ENCODE measurements around the gene NCBP3. TPM values are rescaled to one million over a fixed set of nuclear protein-coding genes. Genes with fewer than 3 reads are reported as not detected.

NCBP3 gene
- total and polyA plus RNA-seq, 2 of the 4 experiments (the other 2 are of a cell fraction): 10.8 to 13.5 TPM

- H4K91ac ChIP-seq (ENCODE audit: insufficient read depth, low read depth, low read length): no peak overlapping the region
- TF ChIP-seq RFX5 (IDR thresholded peaks at IDR 0.05; ENCODE audit: low read depth, low read length) (no peak), RCOR1 (IDR thresholded peaks at IDR 0.05; ENCODE audit: insufficient replicate concordance, low read length) (no peak), FOS (IDR thresholded peaks at IDR 0.05; ENCODE audit: low read depth, low read length) (no peak), CTCF (conservative IDR thresholded peaks at IDR 0.05; ENCODE audit: low read depth, low read length) (no peak), MAZ (IDR thresholded peaks at IDR 0.05; ENCODE audit: borderline replicate concordance, low read depth, low read length) (no peak), ELK1 (IDR thresholded peaks at IDR 0.05; ENCODE audit: borderline replicate concordance, low read depth, low read length) (no peak), POLR2A (IDR thresholded peaks at IDR 0.05; ENCODE audit: low read depth, low read length) (no peak), RAD21 (IDR thresholded peaks at IDR 0.05; ENCODE audit: low read length) (no peak), MXI1 (IDR thresholded peaks at IDR 0.05; ENCODE audit: borderline replicate concordance, low read depth, low read length) (no peak), SMC3 (IDR thresholded peaks at IDR 0.05; ENCODE audit: low read depth, low read length) (no peak), BHLHE40 (IDR thresholded peaks at IDR 0.05; ENCODE audit: low read depth, low read length) (no peak), CHD1 (IDR thresholded peaks at IDR 0.05; ENCODE audit: low read depth, low read length) (no peak), CEBPB (IDR thresholded peaks at IDR 0.05; ENCODE audit: low read depth, low read length) (no peak)
- H3K4me1 ChIP-seq (ENCODE audit: control insufficient read depth, insufficient read depth, low read length): peaks cover 12% of the 10 kb centered on the region
- no peak overlapping the region for H3K56ac ChIP-seq (ENCODE audit: extremely low read depth, insufficient read depth, low read length)
- POLR2A ChIA-PET (ENCODE audit: unreplicated experiment): no interaction called here
- ATAC-seq (ENCODE audit: low read depth) (peak; percentile 14), DNase-seq (no peak)
- H3K27ac ChIP-seq (ENCODE audit: insufficient read depth, low read length): no peak overlapping the region
- H3K4me3 ChIP-seq (ENCODE audit: insufficient read depth, low read depth, low read length): no peak overlapping the region
- H3K18ac ChIP-seq (ENCODE audit: low read depth, low read length): no peak overlapping the region
- no peaks in the 10 kb centered on the region for H3K79me1 ChIP-seq (ENCODE audit: low read depth in 1 of 2, low read length in 2 of 2)
- H3K23ac ChIP-seq (ENCODE audit: low read depth, low read length): no peak overlapping the region
- peak overlapping the region; percentile 78 for H2AK9ac ChIP-seq (replicated peaks; ENCODE audit: low read depth, low read length, poor library complexity)
- CTCF ChIA-PET: interaction anchor here (0.6 to 2.3 kb wide), 2 partner anchors 58 to 1343 kb away, joined by 3 to 5 read pairs; no protein-coding TSS in a partner anchor
- H2BK5ac ChIP-seq (ENCODE audit: low read depth, low read length, poor library complexity, severe bottlenecking): no peak overlapping the region
- in situ Hi-C loops (cut with MboI; ENCODE audit: low sequenced_read_pairs): no loop called here
- peak overlapping the region; percentile 77 for H2AFZ ChIP-seq (replicated peaks; ENCODE audit: low read length, poor library complexity)
- no peak overlapping the region for H2BK15ac ChIP-seq (ENCODE audit: low read depth, low read length)
- H3K36me3 ChIP-seq (ENCODE audit: control insufficient read depth, insufficient read depth, low read length): no peaks in the 10 kb centered on the region
- no peaks in the 10 kb centered on the region for H3K9me3 ChIP-seq (ENCODE audit: control insufficient read depth, insufficient read depth, low read length)
- H4K8ac ChIP-seq (ENCODE audit: low read depth in 2 of 2, low read length in 2 of 2): no peak overlapping the region
- H3K27me3 ChIP-seq (ENCODE audit: control insufficient read depth, insufficient read depth, low read length): no peaks in the 10 kb centered on the region
- no peak overlapping the region for H3K9ac ChIP-seq (ENCODE audit: low read depth, low read length)
- H3K14ac ChIP-seq (replicated peaks; ENCODE audit: low read depth, low read length): peak overlapping the region; percentile 75
- WGBS, 2 experiments (ENCODE audit: extremely low coverage in 2 of 2, insufficient read length in 1 of 2): 83% methylated on average over 21 of the region's 31 CpGs; no CpG with 5 or more reads in 1 of the 2 experiments
- H4K20me1 ChIP-seq (ENCODE audit: insufficient read depth, low read length): no peaks in the 10 kb centered on the region
- dilution Hi-C loops (cut with HindIII; ENCODE audit: low sequenced_read_pairs, unreplicated experiment): no loop called here
- H2BK120ac ChIP-seq (ENCODE audit: low read depth, low read length): no peak overlapping the region
- no peak overlapping the region for H2BK20ac ChIP-seq (ENCODE audit: low read depth, low read length)
- H3K4ac ChIP-seq (ENCODE audit: low read depth, low read length): no peak overlapping the region; the same call in 1 of the 2 replicates
- intact Hi-C loops (cut with micrococcal nuclease): no loop called here
- H2AK5ac ChIP-seq (ENCODE audit: low read depth, low read length): no peak overlapping the region
- peaks cover 11% of the 10 kb centered on the region for H3K9me1 ChIP-seq (ENCODE audit: insufficient read depth, low read length)
- no peak overlapping the region for H3K4me2 ChIP-seq (ENCODE audit: low read depth, low read length)
- no TSS peak for BruUV-seq (replicated peaks)
- H4K5ac ChIP-seq (ENCODE audit: low read depth, low read length): no peak overlapping the region
Observed at GRCh38 chr17:3795390-3796102, 50.5 kb downstream of the NCBP3 start.

Data from IMR-90 (cell line).